Gastroesophageal sphincter (tissue), 4 donors: Measurements from ENCODE around the gene DPF3. TPM values are rescaled to one million over a fixed set of nuclear protein-coding genes. Genes with fewer than 3 reads are reported as not detected.

Experiments used
- ATAC-seq: fragments of 150-250 bp; one replicate; pipeline ENCODE4 v1.9.1; 2016; ENCODE audit warnings: mild to moderate bottlenecking, moderate library complexity
- H3K27ac ChIP-seq, 4 donors: fragments of 200-600 bp; sonication (generic) in 3 of 4; 1 replicate in 3 of 4; 2 replicates in 1 of 4; pipeline ENCODE4 v1.5.1; 2016 to 2019
- H3K27me3 ChIP-seq: fragments of 200-600 bp; sonication (generic); one replicate; pipeline ENCODE4 v1.5.1; 2019
- H3K36me3 ChIP-seq, 2 donors: fragments of 200-600 bp; sonication (generic); one replicate each; pipeline ENCODE4 v1.5.1; 2019; ENCODE audit warnings: control low read depth in 1 of 2
- H3K4me1 ChIP-seq, 3 donors: fragments of 200-600 bp; sonication (generic); 1 replicate in 2 of 3; 2 replicates in 1 of 3; pipeline ENCODE4 v1.5.1; 2016 to 2019; ENCODE audit warnings: control low read depth in 2 of 3
- H3K4me3 ChIP-seq, 2 donors: fragments of 200-600 bp; sonication (generic); one replicate each; pipeline ENCODE4 v1.5.1; 2019; ENCODE audit warnings: mild to moderate bottlenecking in 1 of 2, moderate library complexity in 1 of 2
- H3K9me3 ChIP-seq, 3 donors: fragments of 200-600 bp; sonication (generic); one replicate each; pipeline ENCODE4 v1.5.1; 2017 to 2019; ENCODE audit warnings: control low read depth in 2 of 3
- EP300 ChIP-seq: sonication (generic); formaldehyde crosslinking; IDR thresholded peaks from one replicate; pipeline ENCODE4 v1.6.1; 2017; ENCODE audit warnings: antibody characterized with exemption, mild to moderate bottlenecking
- POLR2A ChIP-seq, 2 donors: fragments of 450-650 bp; IDR thresholded peaks; one replicate each; pipeline ENCODE4 v1.6.1; 2017; ENCODE audit warnings: antibody characterized with exemption in 2 of 2, mild to moderate bottlenecking in 2 of 2, moderate library complexity in 1 of 2
- POLR2AphosphoS5 ChIP-seq: sonication (generic); formaldehyde crosslinking; IDR thresholded peaks from one replicate; pipeline ENCODE4 v1.6.1; 2017; ENCODE audit warnings: antibody characterized with exemption
- WGBS, 2 donors: methylation state at CpG; one replicate each; pipeline ENCODE4 v1.1.5; 2018; ENCODE audit warnings: low coverage in 1 of 2; 5-methylcytosine and 5-hydroxymethylcytosine counted together
- total RNA-seq, 4 donors: library from RNA; depleted of rRNA; stranded (reverse); fragments of >200 nt; gene quantifications; one replicate each; pipeline ENCODE4 v1.1.0, GENCODE V29; 2016
- TF ChIP-seq, protein P1 (sequence below), 4 experiments: fragments of 200-600 bp in 2 of 4; fragments of 450-650 bp in 2 of 4; sonication (generic) in 1 of 4; IDR thresholded peaks; one replicate each; pipeline ENCODE4 v1.5.1; 2017 to 2019; ENCODE audit warnings: antibody characterized with exemption in 4 of 4, mild to moderate bottlenecking in 2 of 4, moderate library complexity in 2 of 4

DPF3 gene
- total RNA-seq, 4 donors from 2014 or later, result 0.13 to 4.4 (median 2.1) TPM

GRCh38 chr14:72578514-72578913 lies 315.4 kb downstream of the DPF3 start:
- Histone ChIP-seq H3K27ac (no peak overlapping the region), H3K4me3 (no peak overlapping the region), H3K9me3 (no peaks in the 10 kb centered on the region), H3K27me3 (peaks cover 6% of the 10 kb centered on the region), H3K4me1 (peaks cover 0 to 9% (median 0%) of the 10 kb centered on the region in 3 donors), H3K36me3 (no peaks in the 10 kb centered on the region)
- 71 to 100% methylated on average over 1 to 5 of the region's 5 CpGs for WGBS, 2 donors
- ATAC-seq, result no peak
- TF ChIP-seq POLR2A (IDR thresholded peaks at IDR 0.05) (no peak), EP300 (no peak), POLR2AphosphoS5 (no peak)
- TF ChIP-seq, protein P1, sequence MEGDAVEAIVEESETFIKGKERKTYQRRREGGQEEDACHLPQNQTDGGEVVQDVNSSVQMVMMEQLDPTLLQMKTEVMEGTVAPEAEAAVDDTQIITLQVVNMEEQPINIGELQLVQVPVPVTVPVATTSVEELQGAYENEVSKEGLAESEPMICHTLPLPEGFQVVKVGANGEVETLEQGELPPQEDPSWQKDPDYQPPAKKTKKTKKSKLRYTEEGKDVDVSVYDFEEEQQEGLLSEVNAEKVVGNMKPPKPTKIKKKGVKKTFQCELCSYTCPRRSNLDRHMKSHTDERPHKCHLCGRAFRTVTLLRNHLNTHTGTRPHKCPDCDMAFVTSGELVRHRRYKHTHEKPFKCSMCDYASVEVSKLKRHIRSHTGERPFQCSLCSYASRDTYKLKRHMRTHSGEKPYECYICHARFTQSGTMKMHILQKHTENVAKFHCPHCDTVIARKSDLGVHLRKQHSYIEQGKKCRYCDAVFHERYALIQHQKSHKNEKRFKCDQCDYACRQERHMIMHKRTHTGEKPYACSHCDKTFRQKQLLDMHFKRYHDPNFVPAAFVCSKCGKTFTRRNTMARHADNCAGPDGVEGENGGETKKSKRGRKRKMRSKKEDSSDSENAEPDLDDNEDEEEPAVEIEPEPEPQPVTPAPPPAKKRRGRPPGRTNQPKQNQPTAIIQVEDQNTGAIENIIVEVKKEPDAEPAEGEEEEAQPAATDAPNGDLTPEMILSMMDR (IDR thresholded peaks at IDR 0.05), result no peak

DNA sequence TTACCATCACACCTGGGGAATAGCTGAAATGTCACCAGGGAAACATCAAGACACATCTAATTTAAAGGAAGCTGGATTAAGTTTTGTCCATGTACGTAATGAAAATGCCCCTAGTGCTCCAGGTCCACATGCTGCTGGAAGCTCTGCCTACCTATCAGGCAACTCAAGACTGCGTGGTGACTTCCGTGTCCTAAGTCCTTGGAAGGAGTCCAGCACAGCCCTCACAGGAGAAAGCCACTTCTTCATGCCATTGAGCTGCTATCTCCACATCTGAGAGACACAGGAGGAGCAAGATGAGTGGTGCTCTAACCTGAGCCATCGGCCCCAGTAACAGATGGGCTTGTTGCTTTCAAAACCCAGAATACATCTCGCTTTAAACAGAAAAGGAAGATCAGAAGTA lies 316.4 kb downstream of the DPF3 start:
- Histone ChIP-seq H3K36me3 (no peaks in the 10 kb centered on the region), H3K4me1 (peaks cover 0 to 11% (median 0%) of the 10 kb centered on the region in 3 donors), H3K27me3 (no peaks in the 10 kb centered on the region), H3K4me3 (no peak overlapping the region), H3K9me3 (no peaks in the 10 kb centered on the region), H3K27ac (no peak overlapping the region)
- TF ChIP-seq POLR2AphosphoS5, result no peak
- TF ChIP-seq POLR2A (IDR thresholded peaks at IDR 0.05), result no peak
- TF ChIP-seq, protein P1 (IDR thresholded peaks at IDR 0.05), result no peak
- TF ChIP-seq EP300, result no peak
- 63 to 100% methylated on average over 2 to 5 of the region's 5 CpGs for WGBS, 2 donors
- no peak for ATAC-seq

DNA sequence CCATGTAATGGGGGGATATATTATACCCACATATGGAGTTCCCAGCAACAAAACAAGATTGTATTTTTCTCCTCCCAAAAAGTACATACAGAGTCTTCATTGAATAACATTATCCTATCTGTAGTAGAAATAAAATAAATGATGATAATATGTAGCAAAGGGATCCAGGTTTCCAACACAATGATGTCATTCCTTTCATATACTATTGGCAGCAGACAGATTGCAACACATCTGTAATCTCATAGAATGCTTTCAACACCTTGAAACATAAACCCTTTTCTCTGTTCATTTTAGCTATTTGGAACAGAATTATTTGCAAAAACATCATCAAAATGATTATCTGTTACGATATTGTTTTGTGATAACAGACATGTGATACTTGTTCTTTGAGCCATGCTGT lies 317.6 kb downstream of the DPF3 start:
- no peak for ATAC-seq
- TF ChIP-seq, protein P1 (IDR thresholded peaks at IDR 0.05), result no peak
- WGBS, 2 donors, result 67% methylated on average over 1 of the region's 1 CpG; no CpG with 5 or more reads in 1 of the 2 donors
- no peak overlapping the region for H3K4me3 ChIP-seq
- no peak overlapping the region for H3K27ac ChIP-seq
- H3K9me3 ChIP-seq, result no peaks in the 10 kb centered on the region
- H3K4me1 ChIP-seq, result peaks cover 0 to 11% (median 0%) of the 10 kb centered on the region in 3 donors
- H3K36me3 ChIP-seq, result no peaks in the 10 kb centered on the region
- H3K27me3 ChIP-seq, result no peaks in the 10 kb centered on the region

GRCh38 chr14:72574715-72575114 lies 319.2 kb downstream of the DPF3 start:
- H3K4me1 ChIP-seq, result peaks cover 0 to 11% (median 0%) of the 10 kb centered on the region in 3 donors
- WGBS, 2 donors, result 92% methylated on average over 1 of the region's 1 CpG; no CpG with 5 or more reads in 1 of the 2 donors
- no peaks in the 10 kb centered on the region for H3K36me3 ChIP-seq
- no peaks in the 10 kb centered on the region for H3K9me3 ChIP-seq
- no peak for TF ChIP-seq POLR2AphosphoS5
- no peak for TF ChIP-seq POLR2A (IDR thresholded peaks at IDR 0.05)
- TF ChIP-seq, protein P1 (IDR thresholded peaks at IDR 0.05), result no peak
- TF ChIP-seq EP300, result no peak
- no peak overlapping the region for H3K4me3 ChIP-seq
- no peak for ATAC-seq
- H3K27ac ChIP-seq, result no peak overlapping the region
- no peaks in the 10 kb centered on the region for H3K27me3 ChIP-seq

- TF ChIP-seq, protein P1 (IDR thresholded peaks at IDR 0.05), result no peak
- no peak for TF ChIP-seq POLR2AphosphoS5
- no peak for TF ChIP-seq EP300
- no peak for TF ChIP-seq POLR2A (IDR thresholded peaks at IDR 0.05)
- Histone ChIP-seq H3K27ac (no peak overlapping the region), H3K27me3 (no peaks in the 10 kb centered on the region), H3K4me3 (no peak overlapping the region), H3K4me1 (peaks cover 0 to 11% (median 0%) of the 10 kb centered on the region in 3 donors), H3K9me3 (no peaks in the 10 kb centered on the region), H3K36me3 (no peaks in the 10 kb centered on the region)
- ATAC-seq, result no peak
- WGBS, 2 donors, result 71 to 90% methylated on average over 2 to 5 of the region's 9 CpGs
These were observed 320.0 kb downstream of the DPF3 start for GRCh38 chr14:72573725-72574417.
